GM23338 (cell line): Measurements from ENCODE around the gene SORL1. TPM values are rescaled to one million over a fixed set of nuclear protein-coding genes. Genes with fewer than 3 reads are reported as not detected.

ENCODE experiments used
- ATAC-seq: fragments of 200-7000 bp; cut with Tn5 transposase; 3 replicates; pipeline ENCODE4 v1.9.1; 2020
- DNase-seq: peaks from one replicate; pipeline ENCODE4 v3.0.0-alpha.2; 2015; ENCODE audit warnings: low spot score
- H2AFZ ChIP-seq: fragments of 200-600 bp; sonication (generic); 2 replicates; pipeline ENCODE4 v1.8.0; 2016; ENCODE audit warnings: antibody characterized with exemption, mild to moderate bottlenecking, moderate library complexity
- H3F3A ChIP-seq: fragments of 200-600 bp; sonication (generic); replicated peaks from 2 replicates; pipeline ENCODE4 v1.8.0; 2017; ENCODE audit warnings: antibody characterized with exemption, mixed run types, low read depth
- H3K27ac ChIP-seq: fragments of 200-600 bp; sonication (generic); 2 replicates; pipeline ENCODE4 v1.6.1; 2016; ENCODE audit warnings: low read depth
- H3K27me3 ChIP-seq: fragments of 200-600 bp; sonication (generic); 2 replicates; pipeline ENCODE4 v1.8.0; 2016; ENCODE audit warnings: mild to moderate bottlenecking, mixed run types, moderate library complexity; ENCODE audit not compliant: insufficient read depth
- H3K36me3 ChIP-seq: fragments of 200-600 bp; sonication (generic); 2 replicates; pipeline ENCODE4 v1.8.0; 2016; ENCODE audit warnings: mild to moderate bottlenecking; ENCODE audit not compliant: insufficient read depth
- H3K4me1 ChIP-seq: fragments of 200-600 bp; sonication (generic); 2 replicates; pipeline ENCODE4 v1.8.0; 2016; ENCODE audit warnings: mild to moderate bottlenecking, moderate library complexity; ENCODE audit not compliant: insufficient read depth
- H3K4me2 ChIP-seq: fragments of 200-600 bp; sonication (generic); 2 replicates; pipeline ENCODE4 v1.7.1; 2017; ENCODE audit warnings: mixed run types
- H3K4me3 ChIP-seq: fragments of 200-600 bp; sonication (generic); 2 replicates; pipeline ENCODE4 v1.6.1; 2016; ENCODE audit warnings: mixed run types
- H3K79me2 ChIP-seq: fragments of 200-600 bp; sonication (generic); replicated peaks from 2 replicates; pipeline ENCODE4 v1.8.0; 2017; ENCODE audit warnings: mild to moderate bottlenecking; ENCODE audit not compliant: insufficient read depth
- H3K9me2 ChIP-seq: fragments of 200-600 bp; sonication (generic); 2 replicates; pipeline ENCODE4 v1.8.0; 2017; ENCODE audit not compliant: insufficient read depth
- H4K20me1 ChIP-seq: fragments of 200-600 bp; sonication (generic); replicated peaks from 2 replicates; pipeline ENCODE4 v1.8.0; 2017; ENCODE audit warnings: mild to moderate bottlenecking; ENCODE audit not compliant: insufficient read depth
- H3K27ac Mint-ChIP-seq: 2 replicates; pipeline ENCODE4 v1.8.0; 2020; ENCODE audit warnings: inconsistent platforms, mild to moderate bottlenecking, moderate library complexity, mixed read lengths
- H3K27me3 Mint-ChIP-seq: 3 replicates; pipeline ENCODE4 v1.8.0; 2022; ENCODE audit warnings: low read depth, mild to moderate bottlenecking, moderate library complexity, mixed read lengths, inconsistent platforms; ENCODE audit not compliant: insufficient read depth, poor library complexity
- H3K36me3 Mint-ChIP-seq: 3 replicates; pipeline ENCODE4 v1.8.0; 2021; ENCODE audit warnings: low read depth, mild to moderate bottlenecking, inconsistent platforms, moderate library complexity, mixed read lengths
- H3K4me1 Mint-ChIP-seq: 3 replicates; pipeline ENCODE4 v1.8.0; 2020; ENCODE audit warnings: mild to moderate bottlenecking, inconsistent platforms, mixed read lengths
- H3K4me3 Mint-ChIP-seq: 3 replicates; pipeline ENCODE4 v1.8.0; 2021; ENCODE audit warnings: moderate library complexity, mild to moderate bottlenecking, inconsistent platforms, mixed read lengths
- H3K9me3 Mint-ChIP-seq: 3 replicates; pipeline ENCODE4 v1.8.0; 2020; ENCODE audit warnings: moderate library complexity, mild to moderate bottlenecking, inconsistent platforms, mixed read lengths
- CREB1 ChIP-seq: fragments of 250-450 bp; sonication (Bioruptor Pico); IDR thresholded peaks from 2 replicates; pipeline ENCODE4 v1.5.0; 2020; ENCODE audit warnings: low read depth, mild to moderate bottlenecking, moderate library complexity
- CTCF ChIP-seq, 2 experiments: fragments of 200-600 bp in 1 of 2; sonication (generic) in 1 of 2; conservative IDR thresholded peaks; 2 replicates each; pipeline versions ENCODE4 v1.5.1 to v1.6.1; 2016 to 2017; ENCODE audit warnings: antibody characterized with exemption in 2 of 2, low read depth in 2 of 2, mild to moderate bottlenecking in 2 of 2, moderate library complexity in 1 of 2
- ETS1 ChIP-seq: IDR thresholded peaks from 2 replicates; pipeline ENCODE4 v1.6.1; 2016; ENCODE audit warnings: antibody characterized with exemption
- EZH2 ChIP-seq: fragments of 200-600 bp; sonication (generic); IDR thresholded peaks from one replicate; pipeline ENCODE4 v1.8.0; 2017; ENCODE audit warnings: antibody characterized with exemption, mild to moderate bottlenecking, low read depth; ENCODE audit not compliant: unreplicated experiment
- EZH2phosphoT487 ChIP-seq: fragments of 200-600 bp; sonication (generic); IDR thresholded peaks from one replicate; pipeline ENCODE4 v1.8.1; 2018; ENCODE audit warnings: antibody characterized with exemption; ENCODE audit not compliant: unreplicated experiment
- JUNB ChIP-seq: IDR thresholded peaks from one replicate; pipeline ENCODE4 v1.6.1; 2016; ENCODE audit warnings: antibody characterized with exemption; ENCODE audit not compliant: unreplicated experiment
- NANOG ChIP-seq: IDR thresholded peaks from 2 replicates; pipeline ENCODE4 v1.6.1; 2016; ENCODE audit warnings: antibody characterized with exemption, borderline replicate concordance
- POLR2AphosphoS5 ChIP-seq: IDR thresholded peaks from 2 replicates; pipeline ENCODE4 v1.6.1; 2016; ENCODE audit warnings: antibody characterized with exemption, low read depth
- REST ChIP-seq: IDR thresholded peaks from one replicate; pipeline ENCODE4 v1.6.1; 2018; ENCODE audit warnings: antibody characterized with exemption; ENCODE audit not compliant: unreplicated experiment
- STAT1 ChIP-seq: IDR thresholded peaks from one replicate; pipeline ENCODE4 v1.6.1; 2016; ENCODE audit warnings: antibody characterized with exemption; ENCODE audit not compliant: unreplicated experiment
- ZNF114 ChIP-seq: fragments of 250-450 bp; sonication (Bioruptor Pico); IDR thresholded peaks from 2 replicates; pipeline ENCODE4 v1.5.0; 2020; ENCODE audit warnings: mild to moderate bottlenecking, moderate library complexity
- ZNF331 ChIP-seq: fragments of 250-450 bp; sonication (Bioruptor Pico); IDR thresholded peaks from 2 replicates; pipeline ENCODE4 v1.5.0; 2020; ENCODE audit warnings: low read depth, mild to moderate bottlenecking, moderate library complexity
- polyA plus RNA-seq: library from polyadenylated mRNA; unstranded; fragments of >200 nt; fragmentation: Nextera tagmentation; extraction: Ambion mirVana; gene quantifications from 2 replicates; pipeline ENCODE4 v1.2.1, GENCODE V29; 2016
- total RNA-seq: library from RNA; depleted of rRNA; stranded (reverse); fragments of >200 nt; shearing (Covaris generic); gene quantifications from 2 replicates; pipeline ENCODE4 v1.2.3, GENCODE V29; 2014

SORL1 gene
- total and polyA plus RNA-seq, 2 experiments from 2014 or later = 23.0 to 78.8 TPM

DNA sequence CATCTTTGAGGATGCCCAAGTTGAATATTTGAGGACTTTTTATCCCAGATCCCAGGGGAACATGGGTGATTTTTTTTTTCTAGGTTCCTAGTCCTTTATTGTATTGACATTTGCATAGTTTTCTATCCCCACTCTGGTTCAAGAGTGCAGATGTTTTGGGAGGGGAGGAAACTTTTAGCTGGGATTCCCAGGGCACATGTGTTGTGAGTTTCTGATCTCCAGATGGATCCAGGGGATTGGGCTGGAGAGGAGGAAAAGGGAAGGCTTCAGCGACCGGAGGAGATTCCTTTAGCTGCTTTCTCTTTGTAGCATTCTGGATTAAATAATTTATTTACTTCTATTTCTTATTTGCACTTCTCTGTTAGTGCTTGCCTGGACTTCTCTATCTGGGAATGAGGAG lies 15.4 kb downstream of the SORL1 start (continued):
- TF ChIP-seq CTCF (conservative IDR thresholded peaks at IDR 0.05; ENCODE audit: low read depth in 2 of 2) (no peak), JUNB (no peak), POLR2AphosphoS5 (no peak), CREB1 (CRISPR knock-in tag) (no peak), ZNF114 (CRISPR knock-in tag) (no peak)

GRCh38 chr11:121467965-121468364 lies 15.9 kb downstream of the SORL1 start:
- peaks cover 5% of the 10 kb centered on the region; the same call in 1 of the 2 replicates for H3F3A ChIP-seq
- H3K27me3 ChIP-seq = no peaks in the 10 kb centered on the region
- peaks cover 11% of the 10 kb centered on the region for H4K20me1 ChIP-seq
- peak overlapping the region; percentile 34 for H3K4me2 ChIP-seq
- peaks cover 14% of the 10 kb centered on the region for H3K36me3 ChIP-seq
- peaks cover 65% of the 10 kb centered on the region for H3K4me1 ChIP-seq
- Mint-ChIP-seq H3K27me3 (peaks cover 13% of the 10 kb centered on the region), H3K36me3 (peaks cover 32% of the 10 kb centered on the region), H3K27ac (peak overlapping the region; percentile 71; the same call in 1 of the 2 replicates), H3K9me3 (no peaks in the 10 kb centered on the region), H3K4me3 (0 out of 3 replicates have a peak overlapping the region, but pooled peaks have one; percentile 25), H3K4me1 (peaks cover 71% of the 10 kb centered on the region)
- ATAC-seq = no peak
- H3K79me2 ChIP-seq = peaks cover 93% of the 10 kb centered on the region
- no peak for TF ChIP-seq EZH2
- TF ChIP-seq NANOG = no peak
- no peak for TF ChIP-seq ETS1
- TF ChIP-seq REST = no peak
- TF ChIP-seq EZH2phosphoT487 = no peak
- TF ChIP-seq ZNF114 (CRISPR knock-in tag) = no peak
- no peak for TF ChIP-seq JUNB
- no peak for TF ChIP-seq CREB1 (CRISPR knock-in tag)
- TF ChIP-seq STAT1 = no peak
- no peak for TF ChIP-seq ZNF331 (CRISPR knock-in tag)
- no peak overlapping the region for H2AFZ ChIP-seq
- 0 out of 2 replicates have a peak overlapping the region, but pooled peaks have one; percentile 5 for H3K4me3 ChIP-seq
- no peak for DNase-seq
- peak overlapping the region; percentile 67 for H3K27ac ChIP-seq
- H3K9me2 ChIP-seq = no peaks in the 10 kb centered on the region
